Activated B cell treated with CpG ODN at 0.5 μM for 24 hours (primary cell): ENCODE results near the gene PTH2. TPM values are rescaled to one million over a fixed set of nuclear protein-coding genes. Genes with fewer than 3 reads are reported as not detected.
A peak's percentile ranks its signal among the peaks of the same experiment; 100 is the strongest.

Source experiments
- ATAC-seq: fragments of 200-7000 bp; cut with Tn5 transposase; one replicate; pipeline ENCODE4 v1.10.0; 2021; ENCODE audit warnings: low read depth, mild to moderate bottlenecking, moderate library complexity
- CTCF ChIA-PET: fragments of 350-600 bp; sonication (Branson Sonifier 250); formaldehyde crosslinking; loops from one replicate; lab custom pipeline; 2021; ENCODE audit warnings: antibody characterized with exemption; lab: Charles Lee
- POLR2A ChIA-PET: fragments of 350-600 bp; sonication (Branson Sonifier 250); formaldehyde crosslinking; loops from one replicate; lab custom pipeline; 2021; ENCODE audit warnings: antibody characterized with exemption; lab: Charles Lee
- DNase-seq: peaks from one replicate; pipeline ENCODE4 v3.0.0; 2022
- H3K27ac Mint-ChIP-seq: one replicate; pipeline ENCODE4 v1.8.0; 2020; ENCODE audit warnings: mixed read lengths
- H3K27me3 Mint-ChIP-seq: one replicate; pipeline ENCODE4 v1.8.0; 2021; ENCODE audit warnings: mixed read lengths
- H3K36me3 Mint-ChIP-seq: one replicate; pipeline ENCODE4 v1.8.0; 2021; ENCODE audit warnings: low read depth, mixed read lengths
- H3K4me1 Mint-ChIP-seq: one replicate; pipeline ENCODE4 v1.8.0; 2021; ENCODE audit warnings: mixed read lengths
- H3K4me3 Mint-ChIP-seq: one replicate; pipeline ENCODE4 v1.8.0; 2020; ENCODE audit warnings: mild to moderate bottlenecking, mixed read lengths
- H3K9me3 Mint-ChIP-seq: one replicate; pipeline ENCODE4 v1.8.0; 2020; ENCODE audit warnings: mixed read lengths
- CTCF ChIP-seq: fragments of 200-600 bp; IDR thresholded peaks from one replicate; pipeline ENCODE4 v1.8.0; 2022; ENCODE audit warnings: antibody characterized with exemption, mild to moderate bottlenecking
- intact Hi-C: fragments of 100-400 bp; cut with micrococcal nuclease; formaldehyde crosslinking; loops from one replicate; pipeline ENCODE4 v1.15.1; 2024
- total RNA-seq: library from RNA; stranded (reverse); gene quantifications from 2 replicates; pipeline ENCODE4 v1.2.3, GENCODE V29; 2022

The PTH2 gene
- total RNA-seq, 1 donor from 2014 or later: not detected

GRCh38 chr19:49425922-49426592, 2.8 kb upstream of the PTH2 start:
- Mint-ChIP-seq H3K9me3 (no peaks in the 10 kb centered on the region), H3K4me3 (no peak overlapping the region), H3K36me3 (no peaks in the 10 kb centered on the region), H3K27me3 (peaks cover 77% of the 10 kb centered on the region), H3K4me1 (peaks cover 61% of the 10 kb centered on the region), H3K27ac (no peak overlapping the region)
- DNase-seq (no peak), ATAC-seq (no peak)
- CTCF ChIA-PET: interaction anchor here (1.0 kb wide), 1 partner anchor 34 kb away, joined by 3 read pairs; no protein-coding TSS in a partner anchor
- TF ChIP-seq CTCF: no peak
- intact Hi-C loops: no loop called here
- POLR2A ChIA-PET: interaction anchor here (0.6 to 1.0 kb wide), 2 partner anchors 36 to 99 kb away, joined by 3 read pairs; no protein-coding TSS in a partner anchor

DNA sequence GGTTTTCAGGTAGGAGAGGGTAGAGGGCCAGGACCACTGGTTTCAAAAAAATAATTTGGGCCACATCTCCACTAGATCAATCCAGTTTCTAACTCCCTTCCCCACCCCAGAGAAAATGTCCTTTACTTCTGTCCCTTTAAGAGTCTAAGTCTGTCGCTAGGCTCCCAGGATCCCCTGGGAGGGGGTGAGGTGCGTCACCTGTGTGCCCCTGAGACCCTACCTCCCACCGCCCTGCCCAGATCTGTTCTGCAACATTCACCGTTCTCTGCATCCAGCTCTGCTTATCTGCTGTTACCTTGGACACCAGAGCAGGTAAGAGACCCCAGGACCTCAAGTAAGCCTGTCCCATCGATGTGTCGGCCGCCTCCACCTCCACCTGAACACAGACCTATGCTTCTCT, 1.9 kb upstream of the PTH2 start, which contains the start of gene GFY:
GFY (plus strand) TSS at position 211 of the 400 bp plus-strand sequence. CDS start 1,043 bp downstream, outside the sequence.
- Mint-ChIP-seq H3K4me1 (peaks cover 65% of the 10 kb centered on the region), H3K27ac (no peak within 1 kb of the TSS), H3K9me3 (no peaks in the 10 kb centered on the region), H3K4me3 (no peak within 1 kb of the TSS), H3K27me3 (peaks cover 79% of the 10 kb centered on the region), H3K36me3 (no peaks in the 10 kb centered on the region)
- intact Hi-C loops: no loop called here
- ATAC-seq: no peak
- no peak for TF ChIP-seq CTCF
- ChIA-PET CTCF (no interaction called here), POLR2A (interaction anchor here (0.7 kb wide), 1 partner anchor 103 kb away, joined by 4 read pairs; the partner anchor contains the start of gene RCN3)
- DNase-seq: no peak

DNA sequence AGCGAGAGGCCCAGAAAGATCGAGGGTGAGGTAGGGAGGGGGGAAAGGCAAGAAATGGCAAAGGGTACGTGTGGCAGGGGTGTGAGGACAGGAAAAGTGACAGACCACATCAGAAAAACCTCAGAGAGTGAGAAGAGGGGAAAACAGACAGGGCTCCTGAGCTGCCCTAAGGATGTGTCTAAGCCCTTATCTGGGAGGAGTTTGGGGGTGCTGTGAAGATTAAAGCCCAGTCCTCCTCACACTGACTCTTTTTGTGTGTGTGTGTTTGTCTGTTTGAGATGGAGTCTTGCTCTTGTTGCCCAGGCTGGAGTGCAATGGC, 703 bp upstream of the PTH2 start:
- Mint-ChIP-seq H3K27ac (peak overlapping the region; percentile 2), H3K4me1 (peaks cover 70% of the 10 kb centered on the region), H3K4me3 (peak overlapping the region; percentile 42), H3K9me3 (no peaks in the 10 kb centered on the region), H3K27me3 (peaks cover 83% of the 10 kb centered on the region), H3K36me3 (no peaks in the 10 kb centered on the region)
- DNase-seq: no peak
- intact Hi-C loops: loop anchor here (2.0 kb wide), 2 partner anchors 15 to 17 kb away; partner anchors contain the start of gene SLC17A7
- CTCF ChIA-PET: no interaction called here
- ATAC-seq: no peak
- TF ChIP-seq CTCF: no peak
- POLR2A ChIA-PET: no interaction called here

GRCh38 chr19:49422407-49423070, 702 bp downstream of the PTH2 start:
- no peaks in the 10 kb centered on the region for H3K9me3 Mint-ChIP-seq
- peaks cover 57% of the 10 kb centered on the region for H3K4me1 Mint-ChIP-seq
- peak overlapping the region; percentile 77 for H3K4me3 Mint-ChIP-seq
- no peak for TF ChIP-seq CTCF
- no peak overlapping the region for H3K27ac Mint-ChIP-seq
- no peaks in the 10 kb centered on the region for H3K36me3 Mint-ChIP-seq
- peaks cover 83% of the 10 kb centered on the region for H3K27me3 Mint-ChIP-seq
- intact Hi-C loops: loop anchor here (2.0 kb wide), 2 partner anchors 14 to 18 kb away; partner anchors contain the start of gene SLC17A7
- ATAC-seq (peak; percentile 46), DNase-seq (no peak)
- POLR2A ChIA-PET: interaction anchor here (0.5 to 0.8 kb wide), 2 partner anchors 29 to 428 kb away, joined by 3 read pairs; partner anchors contain the start of gene PIH1D1
- CTCF ChIA-PET: no interaction called here

- Mint-ChIP-seq H3K9me3 (no peaks in the 10 kb centered on the region), H3K36me3 (no peaks in the 10 kb centered on the region), H3K27ac (no peak overlapping the region), H3K4me1 (peaks cover 52% of the 10 kb centered on the region), H3K27me3 (peaks cover 81% of the 10 kb centered on the region), H3K4me3 (peak overlapping the region; percentile 12)
- ChIA-PET POLR2A (interaction anchor here (0.8 kb wide), 1 partner anchor 30 kb away, joined by 3 read pairs; the partner anchor contains the start of gene PIH1D1), CTCF (no interaction called here)
- intact Hi-C loops: loop anchor here (2.0 kb wide), 2 partner anchors 13 to 19 kb away; partner anchors contain the start of gene SLC17A7
- TF ChIP-seq CTCF: no peak
- DNase-seq (no peak), ATAC-seq (no peak)
Measured at GRCh38 chr19:49421878-49422202, 1.4 kb downstream of the PTH2 start.
